Measurements from ENCODE around the gene FPGS.
"Not testable (repeated sequence)": the region's sequence is repeated elsewhere in the genome, so short reads cannot be mapped to it uniquely, and the experiment has no call there.

Gene FPGS

DNA sequence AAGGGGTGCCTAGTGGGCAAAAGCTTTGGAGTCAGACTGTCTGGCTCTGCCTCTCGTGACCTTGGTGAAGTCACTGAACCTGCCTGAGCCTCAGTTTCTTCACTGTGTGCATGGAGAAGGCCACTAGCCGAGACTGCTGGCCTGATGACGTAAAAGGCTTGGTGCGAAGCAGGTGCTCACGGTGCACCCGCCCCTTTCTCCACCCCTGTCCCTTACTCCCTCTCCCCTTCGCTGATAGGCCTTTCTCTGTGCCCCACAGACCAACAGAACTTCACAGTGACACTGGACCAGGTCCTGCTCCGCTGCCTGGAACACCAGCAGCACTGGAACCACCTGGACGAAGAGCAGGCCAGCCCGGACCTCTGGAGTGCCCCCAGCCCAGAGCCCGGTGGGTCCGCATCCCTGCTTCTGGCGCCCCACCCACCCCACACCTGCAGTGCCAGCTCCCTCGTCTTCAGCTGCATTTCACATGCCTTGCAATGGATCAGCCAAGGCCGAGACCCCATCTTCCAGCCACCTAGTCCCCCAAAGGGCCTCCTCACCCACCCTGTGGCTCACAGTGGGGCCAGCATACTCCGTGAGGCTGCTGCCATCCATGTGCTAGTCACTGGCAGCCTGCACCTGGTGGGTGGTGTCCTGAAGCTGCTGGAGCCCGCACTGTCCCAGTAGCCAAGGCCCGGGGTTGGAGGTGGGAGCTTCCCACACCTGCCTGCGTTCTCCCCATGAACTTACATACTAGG lies 10.4 kb downstream of the FPGS start:
- no peak for DNase-seq (ENCODE audit: low read depth)

- no peak for DNase-seq (ENCODE audit: low read depth)
Measured at GRCh38 chr9:127813686-127814226, 11.1 kb downstream of the FPGS start.

GRCh38 chr9:127814619-127815511 lies 12.2 kb downstream of the FPGS start:
- DNase-seq (ENCODE audit: low read depth), result peak; percentile 1

GRCh38 chr9:127815512-127816361 lies 13.1 kb downstream of the FPGS start:
- peak; percentile 1 for DNase-seq (ENCODE audit: low read depth)

GRCh38 chr9:127816362-127816725 lies 13.7 kb downstream of the FPGS start:
- no peak for DNase-seq (ENCODE audit: low read depth)

GRCh38 chr9:127816728-127817127 lies 14.0 kb downstream of the FPGS start:
- no peak for DNase-seq (ENCODE audit: low read depth)

DNA sequence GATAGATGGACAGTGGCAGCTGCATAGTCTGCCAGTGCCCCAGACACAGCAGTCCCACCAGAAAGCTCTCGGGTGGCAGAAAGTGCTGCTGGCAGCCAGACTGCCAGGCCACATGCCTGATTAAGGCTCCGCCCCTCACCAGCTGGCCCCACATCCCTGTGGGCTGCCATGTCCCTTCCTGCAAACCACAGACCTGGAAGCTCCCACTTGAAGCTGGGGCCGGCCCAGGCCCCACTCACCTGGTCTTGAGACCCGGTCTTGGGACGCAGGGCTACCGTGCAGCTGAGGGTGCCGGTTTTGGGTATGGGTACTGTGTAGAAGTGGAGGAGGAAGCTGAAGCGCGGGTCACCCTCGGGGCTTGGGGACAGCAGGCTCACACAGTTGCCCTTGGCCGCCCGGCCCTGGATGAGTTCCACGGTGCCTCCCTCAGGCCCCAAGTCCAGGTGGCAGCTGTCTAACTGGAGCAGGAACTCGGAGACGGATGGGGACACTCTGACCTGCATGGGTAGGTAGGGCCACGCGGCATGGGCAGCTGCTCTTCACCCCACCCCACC lies 15.3 kb downstream of the FPGS start:
- DNase-seq (ENCODE audit: low read depth), result peak; percentile 4

DNA sequence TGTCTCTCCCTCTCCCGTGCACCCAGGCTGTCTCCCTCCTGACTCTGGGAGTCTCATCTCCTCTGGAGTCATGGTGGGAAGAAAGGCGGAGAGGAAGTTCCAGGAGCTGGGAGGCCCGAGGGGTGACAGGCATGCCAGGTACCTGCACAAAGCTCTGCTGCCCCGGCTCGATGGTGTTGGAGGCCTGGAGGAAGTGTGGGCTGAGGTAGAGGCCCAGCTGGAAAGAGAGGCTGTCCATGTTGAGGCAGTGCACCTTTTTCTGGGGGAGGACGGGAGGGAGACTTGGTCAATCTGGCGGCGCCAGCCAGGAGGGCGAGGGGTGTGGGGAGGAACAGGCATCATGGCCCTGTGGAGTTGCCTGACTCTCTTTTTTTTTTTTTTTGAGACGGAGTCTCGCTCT lies 15.9 kb downstream of the FPGS start:
- DNase-seq (ENCODE audit: low read depth), result no peak

DNA sequence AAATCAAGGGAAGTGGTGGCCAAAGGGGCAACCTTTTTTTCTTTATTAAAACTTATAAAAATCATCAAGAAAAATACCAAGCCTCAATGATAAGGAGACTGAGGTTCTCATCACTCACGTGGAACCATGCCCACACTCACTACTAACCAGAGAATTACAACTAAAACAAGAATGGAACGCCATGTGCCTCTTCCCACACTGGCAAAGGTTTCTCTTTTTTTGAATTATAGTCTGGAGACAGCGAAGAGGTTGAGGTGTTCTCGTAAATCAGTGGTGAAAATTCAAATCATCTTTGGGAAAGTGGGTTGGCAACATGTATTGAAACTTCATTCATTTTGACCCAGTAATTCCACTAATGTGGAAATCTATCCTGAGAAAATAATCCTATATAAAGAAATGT lies 19.4 kb downstream of the FPGS start:
- DNase-seq (ENCODE audit: low read depth), result no peak

DNA sequence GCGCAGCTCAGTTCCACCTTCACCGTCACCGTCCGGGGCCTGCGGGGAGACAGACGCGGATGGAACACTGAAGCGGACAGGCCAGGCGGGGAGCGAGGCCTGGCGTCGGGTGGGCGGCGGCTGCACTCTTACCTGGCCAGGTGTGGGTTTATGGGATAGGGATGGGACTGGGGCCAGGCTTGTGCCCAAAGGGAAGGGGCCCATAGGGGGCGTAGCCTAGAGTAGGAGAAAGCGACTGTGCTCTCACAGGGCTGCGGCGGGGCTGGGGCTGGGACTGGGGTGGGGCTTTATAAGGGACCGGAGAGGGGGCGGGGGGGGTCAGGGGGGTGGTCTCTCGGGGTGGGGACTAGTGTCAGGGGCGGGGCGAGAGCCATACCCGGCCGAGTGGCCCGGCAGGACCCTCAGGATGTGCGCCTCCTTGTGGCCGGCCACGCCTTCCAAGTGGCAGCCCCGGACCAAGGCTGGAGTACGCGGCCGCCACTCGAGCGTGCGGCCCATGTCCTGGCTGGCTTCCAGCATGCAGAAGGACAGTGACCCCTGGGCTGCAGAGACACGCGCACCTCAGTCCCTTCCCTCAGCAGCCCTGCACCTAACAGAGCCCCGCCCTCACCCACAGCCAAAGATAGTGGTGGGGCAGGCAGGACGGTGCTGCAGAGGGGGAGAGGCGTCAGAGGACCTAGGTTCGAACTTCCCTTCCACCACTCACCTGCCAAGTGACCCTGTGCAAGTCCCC lies 22.8 kb downstream of the FPGS start:
- no peak for DNase-seq (ENCODE audit: low read depth)

DNA sequence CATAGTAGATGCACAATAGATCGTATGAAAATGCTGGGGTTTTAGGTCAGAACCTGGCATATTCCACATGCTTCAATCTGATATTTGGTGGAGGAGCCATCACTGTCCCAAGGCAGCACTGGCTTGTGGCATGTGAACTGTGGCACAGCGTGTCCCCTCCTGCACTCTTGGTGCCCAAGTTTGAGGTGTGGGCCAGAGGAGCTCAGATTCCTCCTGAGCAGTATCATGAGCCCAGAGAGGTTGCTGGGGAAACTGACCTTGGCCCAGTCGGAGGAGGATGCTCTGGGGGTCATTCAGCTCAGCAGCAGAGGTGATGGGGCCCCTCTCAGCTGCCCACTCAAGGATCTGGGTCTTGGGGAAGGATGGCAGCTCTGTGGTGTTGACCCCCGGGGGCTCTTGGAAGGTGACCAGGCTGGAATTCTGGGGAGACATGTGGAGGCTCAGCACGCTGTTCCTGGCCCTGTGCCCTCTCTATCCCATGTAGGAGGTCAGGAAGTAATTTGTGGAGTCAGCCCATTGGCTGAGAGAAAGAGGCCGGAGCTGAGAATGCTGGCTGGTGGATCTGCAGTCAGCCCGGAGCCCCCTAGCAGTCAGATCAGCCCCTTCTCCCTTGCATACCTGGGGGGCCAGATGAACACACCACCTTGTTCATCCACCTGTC lies 23.7 kb downstream of the FPGS start:
- DNase-seq (ENCODE audit: low read depth), result no peak

- peak; percentile 65 for DNase-seq (ENCODE audit: low read depth)
Measured at GRCh38 chr9:127828262-127829031, 25.8 kb downstream of the FPGS start.

GRCh38 chr9:127829205-127829906 lies 26.7 kb downstream of the FPGS start:
- no peak for DNase-seq (ENCODE audit: low read depth)

DNA sequence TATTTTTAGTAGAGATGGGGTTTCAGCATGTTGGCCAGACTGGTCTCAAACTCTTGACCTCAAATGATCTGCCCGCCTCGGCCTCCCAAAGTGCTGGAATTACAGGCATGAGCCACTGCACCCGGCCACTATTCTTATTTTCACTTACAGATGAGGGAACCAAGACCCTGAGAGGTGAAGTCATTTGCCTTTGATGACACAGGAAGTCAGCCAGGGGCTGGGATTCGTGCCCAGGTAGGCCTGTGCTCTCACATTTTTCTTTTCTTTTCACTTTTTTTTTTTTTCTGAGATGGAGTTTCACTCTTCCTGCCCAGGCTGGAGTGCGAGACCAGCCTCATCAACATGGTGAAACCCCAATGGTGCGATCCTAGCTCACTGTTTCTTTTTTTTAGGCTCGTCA lies 29.6 kb downstream of the FPGS start:
- no peak for DNase-seq (ENCODE audit: low read depth)

- DNase-seq (ENCODE audit: low read depth), result peak; percentile 73
Measured at GRCh38 chr9:127833555-127833954, 30.9 kb downstream of the FPGS start.

DNA sequence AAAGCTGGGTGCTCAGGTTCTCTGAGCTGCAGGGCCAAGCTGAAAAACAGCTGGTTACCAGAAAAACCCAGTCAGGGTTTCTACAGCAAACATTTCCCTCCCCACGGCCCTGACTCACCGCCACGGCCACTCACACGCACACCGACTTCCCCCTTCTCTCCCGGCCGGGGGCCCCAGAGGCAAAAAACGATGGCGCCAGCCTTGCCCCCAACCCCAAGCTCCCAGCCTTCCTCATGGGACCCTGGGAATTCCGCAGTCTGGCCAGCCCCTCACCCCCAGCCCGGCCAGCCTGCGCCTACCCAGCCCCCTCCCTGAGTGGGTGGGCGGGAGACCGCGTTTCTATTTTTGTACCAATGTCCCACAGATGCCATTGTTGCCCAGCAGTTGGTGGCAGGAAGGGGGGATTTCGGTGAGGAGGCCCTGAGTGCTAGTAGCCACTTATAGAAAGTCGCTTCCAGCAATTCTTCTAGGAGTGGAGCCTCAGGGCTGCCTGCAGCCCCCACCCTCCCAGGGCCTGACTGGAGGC lies 33.4 kb downstream of the FPGS start:
- DNase-seq (ENCODE audit: low read depth), result peak; percentile 74

GRCh38 chr9:127836561-127836960 lies 33.9 kb downstream of the FPGS start:
- not testable (repeated sequence) for DNase-seq (ENCODE audit: low read depth)

DNA sequence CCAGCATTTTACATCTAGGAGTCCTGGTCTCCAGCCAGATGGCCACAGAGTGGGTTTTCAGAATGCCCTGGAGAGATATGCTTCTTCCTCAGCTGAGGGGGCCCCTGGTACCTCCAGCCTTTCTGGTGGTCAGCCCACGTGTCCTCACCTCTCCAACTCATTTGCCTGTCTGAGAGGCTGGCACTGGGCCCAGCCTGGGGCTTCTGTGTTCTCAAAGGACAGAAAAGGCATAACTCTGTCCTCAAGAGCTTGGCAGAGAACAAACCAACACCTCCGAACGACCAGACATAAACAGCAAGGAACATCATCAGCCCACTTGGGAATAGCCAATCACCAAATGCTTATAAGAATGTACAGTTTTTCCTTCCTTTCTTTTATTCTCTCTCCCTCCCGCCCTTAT lies 34.7 kb downstream of the FPGS start:
- no peak for DNase-seq (ENCODE audit: low read depth)
